GM12878 (cell line): Measurements from ENCODE around the gene ZDHHC1. TPM values are rescaled to one million over a fixed set of nuclear protein-coding genes. Genes with fewer than 3 reads are reported as not detected.

ENCODE experiments used
- ATAC-seq: fragments of 200-7000 bp; cut with Tn5 transposase; 3 replicates; pipeline ENCODE4 v1.9.1; 2020; ENCODE audit warnings: mild to moderate bottlenecking, moderate library complexity
- BruUV-seq: library from RNA; stranded (reverse); fragments of 400-500 nt; replicated peaks from 2 replicates; lab custom pipeline; 2021; lab: Mats Ljungman, UMichigan
- CTCF ChIA-PET: fragments of 300-600 bp; sonication (Branson Sonifier 250); formaldehyde crosslinking; extraction: SDS; loops from one replicate; lab custom pipeline; 2021; ENCODE audit warnings: inconsistent platforms; lab: Yijun Ruan, JAX
- POLR2A ChIA-PET: fragments of 350-600 bp; formaldehyde crosslinking; extraction: SDS; loops from one replicate; lab custom pipeline; 2021; ENCODE audit warnings: inconsistent platforms; lab: Charles Lee
- RAD21 ChIA-PET: fragments of 300-600 bp; sonication (Branson Sonifier 250); formaldehyde crosslinking; loops from one replicate; lab custom pipeline; 2023; ENCODE audit warnings: antibody characterized with exemption; ENCODE audit not compliant: unreplicated experiment; lab: Charles Lee
- SMC1A ChIA-PET: fragments of 300-600 bp; sonication (Branson Sonifier 250); formaldehyde crosslinking; loops from one replicate; lab custom pipeline; 2023; ENCODE audit not compliant: unreplicated experiment, uncharacterized antibody; lab: Charles Lee
- DNase-seq: peaks from one replicate; pipeline ENCODE4 v3.0.0-alpha.2; 2011; ENCODE audit warnings: low read depth, low spot score
- FAIRE-seq: peaks from 3 replicates; lab custom pipeline; 2011; peaks lifted over from hg19 to GRCh38; lab: Jason Lieb, UNC
- H2AFZ ChIP-seq: 2 replicates; pipeline ENCODE4 v1.6.0; 2011; ENCODE audit warnings: low read depth, low read length, control low read depth; ENCODE audit not compliant: control insufficient read depth
- H3K27ac ChIP-seq: 2 replicates; pipeline ENCODE4 v1.5.1; 2011; ENCODE audit warnings: control low read depth; ENCODE audit not compliant: control insufficient read depth, insufficient read depth
- H3K27me3 ChIP-seq, 2 experiments: replicated peaks in 1 of 2; 2 replicates each; pipeline versions ENCODE4 v1.6.0 to v1.6.1; 2011; ENCODE audit warnings: low read length in 1 of 2; ENCODE audit not compliant: control insufficient read depth in 2 of 2, insufficient read depth in 2 of 2
- H3K36me3 ChIP-seq, 2 experiments: 2 replicates each; pipeline ENCODE4 v1.5.1; 2011; ENCODE audit warnings: low read length in 1 of 2; ENCODE audit not compliant: control insufficient read depth in 2 of 2, insufficient read depth in 2 of 2
- H3K4me1 ChIP-seq: 2 replicates; pipeline ENCODE4 v1.6.1; 2011; ENCODE audit warnings: mild to moderate bottlenecking, low read length, moderate library complexity, mixed read lengths; ENCODE audit not compliant: control insufficient read depth, insufficient read depth
- H3K4me2 ChIP-seq: 2 replicates; pipeline ENCODE4 v1.6.0; 2011; ENCODE audit warnings: control low read depth; ENCODE audit not compliant: control insufficient read depth, insufficient read depth
- H3K4me3 ChIP-seq: fragments of 200-600 bp; sonication (generic); 2 replicates; pipeline ENCODE4 v1.5.1; 2016
- H3K79me2 ChIP-seq: 2 replicates; pipeline ENCODE4 v1.6.0; 2011; ENCODE audit warnings: low read length; ENCODE audit not compliant: control insufficient read depth, insufficient read depth
- H3K9ac ChIP-seq: 2 replicates; pipeline ENCODE4 v1.8.0; 2011; ENCODE audit warnings: low read length, control low read depth, mixed read lengths; ENCODE audit not compliant: control insufficient read depth, insufficient read depth
- H3K9me3 ChIP-seq: replicated peaks from 3 replicates; pipeline ENCODE4 v1.5.1; 2011; ENCODE audit warnings: mild to moderate bottlenecking, low read length; ENCODE audit not compliant: control insufficient read depth, insufficient read depth
- H4K20me1 ChIP-seq: 2 replicates; pipeline ENCODE4 v1.6.0; 2011; ENCODE audit not compliant: control insufficient read depth, insufficient read depth
- BCL3 ChIP-seq: IDR thresholded peaks from 2 replicates; pipeline ENCODE4 v1.6.1; 2011; ENCODE audit warnings: borderline replicate concordance, low read depth, mild to moderate bottlenecking, moderate library complexity, low read length; ENCODE audit not compliant: insufficient read depth, poor library complexity, severe bottlenecking
- BRCA1 ChIP-seq: IDR thresholded peaks from 2 replicates; pipeline ENCODE4 v1.6.1; 2011; ENCODE audit warnings: low read depth, low read length, improper control_type of control experiment
- CBFB ChIP-seq: IDR thresholded peaks from 2 replicates; pipeline ENCODE4 v1.6.1; 2016; ENCODE audit warnings: antibody characterized with exemption, low read depth
- EGR1 ChIP-seq, 2 experiments: IDR thresholded peaks; 1 replicate in 1 of 2; 2 replicates in 1 of 2; pipeline ENCODE4 v1.6.1; 2011 to 2012; ENCODE audit warnings: low read depth in 2 of 2, low read length in 2 of 2, borderline replicate concordance in 1 of 2, mild to moderate bottlenecking in 1 of 2, moderate library complexity in 1 of 2
- KLF5 ChIP-seq: fragments of 450-650 bp; IDR thresholded peaks from 2 replicates; pipeline ENCODE4 v1.6.1; 2014; ENCODE audit warnings: mild to moderate bottlenecking; ENCODE audit not compliant: partially characterized antibody
- NFYB ChIP-seq: IDR thresholded peaks from 2 replicates; pipeline ENCODE4 v1.6.1; 2011; ENCODE audit warnings: low read depth, mild to moderate bottlenecking, low read length, improper control_type of control experiment, moderate library complexity; ENCODE audit not compliant: insufficient read depth
- POLR2A ChIP-seq: IDR thresholded peaks from 2 replicates; pipeline ENCODE4 v1.6.1; 2011; ENCODE audit warnings: low read depth, mild to moderate bottlenecking, low read length
- RFX5 ChIP-seq: IDR thresholded peaks from 2 replicates; pipeline ENCODE4 v1.6.1; 2011; ENCODE audit warnings: low read depth, low read length, improper control_type of control experiment
- SMAD5 ChIP-seq: IDR thresholded peaks from 2 replicates; pipeline ENCODE4 v1.6.1; 2016; ENCODE audit warnings: antibody characterized with exemption, low read depth
- STAT3 ChIP-seq: IDR thresholded peaks from 2 replicates; pipeline ENCODE4 v1.6.1; 2011; ENCODE audit warnings: low read depth, low read length, improper control_type of control experiment
- WGBS: methylation state at CpG from one replicate; pipeline ENCODE4 v1.1.6; 2016; ENCODE audit warnings: low lambda C conversion rate; ENCODE audit not compliant: insufficient replicate concordance, insufficient coverage; ENCODE audit errors: missing lambda C conversion rate; 5-methylcytosine and 5-hydroxymethylcytosine counted together
- in situ Hi-C: fragments of 300-500 bp; cut with MboI; formaldehyde crosslinking; loops from 9 replicates; pipeline ENCODE4 v1.14.3; 2018; ENCODE audit warnings: mixed read lengths
- intact Hi-C: fragments of 100-400 bp; cut with micrococcal nuclease; formaldehyde crosslinking; loops from one replicate; pipeline ENCODE4 v1.14.2; 2022; ENCODE audit not compliant: unreplicated experiment
- polyA plus RNA-seq, 11 experiments: library from polyadenylated mRNA; depleted of rRNA in 4 of 11; unstranded in 6 of 11; stranded (reverse) in 5 of 11; fragments of >200 nt; fragmentation: Nextera tagmentation in 4 of 11; fragmentation: Illumina TruSeq in 1 of 11; extraction: Ambion mirVana in 4 of 11; extraction: Trizol in 1 of 11; gene quantifications; 1 replicate in 1 of 11; 2 replicates in 10 of 11; pipeline versions ENCODE4 v1.2.1 to v1.2.3, GENCODE V29; 2011 to 2016; ENCODE audit warnings: inconsistent platforms in 2 of 11, missing spikeins in 2 of 11, low read depth in 1 of 11
- total RNA-seq, 4 experiments: library from RNA; depleted of rRNA in 3 of 4; stranded (reverse); fragments of >200 nt in 3 of 4; fragmentation: Illumina TruSeq in 1 of 4; extraction: Trizol in 1 of 4; gene quantifications; 2 replicates each; pipeline versions ENCODE4 v1.2.1 to v1.2.3, GENCODE V29; 2013 to 2021

The ZDHHC1 gene
- total and polyA plus RNA-seq, 10 of the 15 experiments (the other 5 are each of a cell fraction or from before 2014, with no cell fraction given) = 0.07 to 1.2 (median 0.66) TPM; not detected in 2

DNA sequence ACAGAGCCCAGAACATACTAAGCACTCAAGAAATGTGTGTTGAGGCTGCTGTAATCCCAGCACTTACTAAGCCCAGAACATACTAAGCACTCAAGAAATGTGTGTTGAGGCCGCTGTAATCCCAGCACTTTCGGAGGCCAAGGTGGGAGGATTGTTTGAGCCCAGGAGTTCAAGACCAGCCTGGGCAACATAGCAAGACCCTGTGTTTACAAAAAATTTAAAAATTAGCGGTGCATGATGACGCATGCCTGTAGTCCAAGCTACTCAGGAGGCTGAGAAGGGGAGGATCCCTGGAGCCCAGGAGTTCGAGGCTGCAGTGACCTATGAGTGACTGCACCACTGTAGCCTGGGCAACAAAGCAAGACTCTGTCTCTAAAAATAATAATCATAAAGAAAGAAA, 6.7 kb upstream of the ZDHHC1 start:
- Histone ChIP-seq H4K20me1 (0 out of 2 replicates have a peak, but pooled peaks cover 2% of the 10 kb centered on the region), H3K36me3 (no peaks in the 10 kb centered on the region), H3K9me3 (no peaks in the 10 kb centered on the region), H3K27me3 (peaks cover 2 to 4% of the 10 kb centered on the region in 2 experiments; a peak in 2 of 4 replicates), H3K4me3 (no peak overlapping the region), H2AFZ (no peak overlapping the region), H3K4me2 (no peak overlapping the region), H3K9ac (no peak overlapping the region), H3K79me2 (no peaks in the 10 kb centered on the region), H3K4me1 (no peaks in the 10 kb centered on the region), H3K27ac (no peak overlapping the region)
- CTCF ChIA-PET = no interaction called here
- intact Hi-C loops (no loop called here), in situ Hi-C loops (loop anchor here (25.0 kb wide), 1 partner anchor 436 kb away; the partner anchor contains the start of gene CES4A)
- RAD21 ChIA-PET = interaction anchor here (1.4 kb wide), 1 partner anchor 24 kb away, joined by 3 read pairs; no protein-coding TSS in a partner anchor
- POLR2A ChIA-PET = no interaction called here
- TF ChIP-seq KLF5 = no peak
- no peak for TF ChIP-seq BRCA1
- TF ChIP-seq SMAD5 = no peak
- TF ChIP-seq BCL3 = no peak
- TF ChIP-seq NFYB = no peak
- no peak for TF ChIP-seq STAT3
- no peak for TF ChIP-seq EGR1 (IDR thresholded peaks at IDR 0.05; ENCODE audit: borderline replicate concordance in 1 of 2, low read depth in 2 of 2, low read length in 2 of 2)
- TF ChIP-seq RFX5 = no peak
- TF ChIP-seq CBFB = no peak
- TF ChIP-seq POLR2A = no peak
- no peak for ATAC-seq
- no peak for FAIRE-seq
- BruUV-seq = no TSS peak
- SMC1A ChIA-PET = interaction anchor here (1.2 kb wide), 1 partner anchor 25 kb away, joined by 3 read pairs; no protein-coding TSS in a partner anchor
- no peak for DNase-seq
- WGBS = 34% methylated on average over 5 of the region's 5 CpGs
